Brain microvascular endothelial cell (primary cell): Measurements from ENCODE around the gene ABLIM2.

Experiments used
- DNase-seq: peaks from one replicate; pipeline ENCODE4 v3.0.0-alpha.2; 2020
- H3K27ac ChIP-seq: fragments of 250-450 bp; sonication (Bioruptor Pico); 2 replicates; pipeline ENCODE4 v1.5.1; 2020; ENCODE audit warnings: mild to moderate bottlenecking, moderate library complexity
- H3K27me3 ChIP-seq: fragments of 250-450 bp; sonication (Bioruptor Pico); replicated peaks from 2 replicates; pipeline ENCODE4 v1.5.1; 2020; ENCODE audit warnings: mild to moderate bottlenecking
- H3K36me3 ChIP-seq: fragments of 250-450 bp; sonication (Bioruptor Pico); replicated peaks from 2 replicates; pipeline ENCODE4 v1.5.1; 2020; ENCODE audit warnings: mild to moderate bottlenecking
- H3K4me3 ChIP-seq: 2 replicates; pipeline ENCODE4 v1.5.1; 2011; ENCODE audit warnings: low read depth, mild to moderate bottlenecking, control low read depth, low read length, moderate library complexity
- in situ Hi-C: cut with HindIII; loops from 2 replicates; pipeline ENCODE4 v1.10.0; 2017; ENCODE audit warnings: low sequenced_read_pairs, low pct_ligation_motif_present
- TF ChIP-seq, protein P1 (sequence below): IDR thresholded peaks from 2 replicates; pipeline ENCODE4 v1.5.1; 2011; ENCODE audit warnings: low read depth, mild to moderate bottlenecking, moderate library complexity, low read length, control low read depth, inconsistent platforms; ENCODE audit errors: missing control alignments

Gene ABLIM2

GRCh38 chr4:7941111-7941964 is 217.3 kb downstream of the ABLIM2 start:
- in situ Hi-C loops = no loop called here
- H3K27ac ChIP-seq = no peak overlapping the region
- TF ChIP-seq, protein P1, sequence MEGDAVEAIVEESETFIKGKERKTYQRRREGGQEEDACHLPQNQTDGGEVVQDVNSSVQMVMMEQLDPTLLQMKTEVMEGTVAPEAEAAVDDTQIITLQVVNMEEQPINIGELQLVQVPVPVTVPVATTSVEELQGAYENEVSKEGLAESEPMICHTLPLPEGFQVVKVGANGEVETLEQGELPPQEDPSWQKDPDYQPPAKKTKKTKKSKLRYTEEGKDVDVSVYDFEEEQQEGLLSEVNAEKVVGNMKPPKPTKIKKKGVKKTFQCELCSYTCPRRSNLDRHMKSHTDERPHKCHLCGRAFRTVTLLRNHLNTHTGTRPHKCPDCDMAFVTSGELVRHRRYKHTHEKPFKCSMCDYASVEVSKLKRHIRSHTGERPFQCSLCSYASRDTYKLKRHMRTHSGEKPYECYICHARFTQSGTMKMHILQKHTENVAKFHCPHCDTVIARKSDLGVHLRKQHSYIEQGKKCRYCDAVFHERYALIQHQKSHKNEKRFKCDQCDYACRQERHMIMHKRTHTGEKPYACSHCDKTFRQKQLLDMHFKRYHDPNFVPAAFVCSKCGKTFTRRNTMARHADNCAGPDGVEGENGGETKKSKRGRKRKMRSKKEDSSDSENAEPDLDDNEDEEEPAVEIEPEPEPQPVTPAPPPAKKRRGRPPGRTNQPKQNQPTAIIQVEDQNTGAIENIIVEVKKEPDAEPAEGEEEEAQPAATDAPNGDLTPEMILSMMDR = no peak
- DNase-seq = no peak
- no peaks in the 10 kb centered on the region for H3K27me3 ChIP-seq
- H3K36me3 ChIP-seq = no peaks in the 10 kb centered on the region
- no peak overlapping the region for H3K4me3 ChIP-seq

GRCh38 chr4:7939377-7940108 is 219.1 kb downstream of the ABLIM2 start, which contains the start of gene AFAP1:
AFAP1 (minus strand) TSS chr4:7939861; CDS start chr4:7872078, 67,783 bp downstream.
- peak; percentile 60 for DNase-seq
- Histone ChIP-seq H3K27ac (peak within 1 kb of the TSS; percentile 66), H3K4me3 (peak within 1 kb of the TSS; percentile 86), H3K36me3 (peaks cover under 1% of the 10 kb centered on the region), H3K27me3 (no peaks in the 10 kb centered on the region)
- TF ChIP-seq, protein P1 = no peak
- in situ Hi-C loops = no loop called here

- no peak for DNase-seq
- H3K36me3 ChIP-seq = peaks cover 4% of the 10 kb centered on the region
- H3K27me3 ChIP-seq = no peaks in the 10 kb centered on the region
- TF ChIP-seq, protein P1 = no peak
- in situ Hi-C loops = no loop called here
- peak overlapping the region; percentile 86 for H3K4me3 ChIP-seq
- peak overlapping the region; percentile 66 for H3K27ac ChIP-seq
Measured at GRCh38 chr4:7938609-7939376, 219.8 kb downstream of the ABLIM2 start.

DNA sequence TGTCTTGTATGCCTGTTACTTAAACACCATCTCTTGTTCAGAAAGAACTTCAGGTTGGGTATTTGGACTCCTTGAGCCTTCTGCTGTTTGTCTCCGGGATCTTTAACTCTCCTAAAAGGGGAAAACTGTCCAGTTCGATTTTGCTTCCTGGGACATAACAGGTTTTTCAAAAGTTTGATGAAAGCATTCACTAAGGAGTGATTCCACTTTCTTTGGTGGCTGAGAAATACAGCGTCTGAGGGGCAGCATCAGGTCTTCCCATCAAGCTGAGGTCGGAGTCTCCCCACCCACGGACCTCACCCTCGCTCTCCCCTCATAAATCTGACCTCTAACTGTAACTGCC is 220.4 kb downstream of the ABLIM2 start:
- TF ChIP-seq, protein P1 = no peak
- no peaks in the 10 kb centered on the region for H3K27me3 ChIP-seq
- peak overlapping the region; percentile 66 for H3K27ac ChIP-seq
- no peak for DNase-seq
- H3K4me3 ChIP-seq = peak overlapping the region; percentile 86
- H3K36me3 ChIP-seq = peaks cover 7% of the 10 kb centered on the region
- in situ Hi-C loops = no loop called here

DNA sequence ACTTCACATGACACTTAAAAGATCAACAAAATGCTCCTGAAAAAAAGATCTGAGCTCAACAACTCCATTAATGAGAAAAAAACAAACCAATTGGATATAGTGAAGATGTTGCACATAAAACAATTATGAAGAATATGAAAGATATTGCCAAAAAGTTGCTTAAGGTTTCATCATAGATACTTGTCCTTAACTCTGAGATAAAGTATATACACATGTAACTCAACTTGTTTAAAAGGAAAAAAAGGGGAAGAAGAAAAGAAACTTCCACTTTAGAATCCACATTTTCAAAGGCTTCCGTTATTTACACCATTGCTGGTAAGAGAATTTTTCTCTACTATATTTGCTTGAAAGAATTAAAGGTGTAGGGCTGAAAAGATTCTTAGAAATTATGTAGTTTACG is 221.6 kb downstream of the ABLIM2 start:
- Histone ChIP-seq H3K4me3 (peak overlapping the region; percentile 86), H3K27me3 (no peaks in the 10 kb centered on the region), H3K36me3 (peaks cover 9% of the 10 kb centered on the region), H3K27ac (peak overlapping the region; percentile 66)
- TF ChIP-seq, protein P1 = no peak
- in situ Hi-C loops = no loop called here
- DNase-seq = no peak
